Islet of Langerhans (tissue), 1 donor: ENCODE results near the gene LRMDA.
"Not testable (repeated sequence)": the region's sequence is repeated elsewhere in the genome, so short reads cannot be mapped to it uniquely, and the experiment has no call there.

ENCODE experiments used
- FAIRE-seq: peaks from one replicate; lab custom pipeline; 2011; peaks lifted over from hg19 to GRCh38; lab: Jason Lieb, UNC

LRMDA gene

GRCh38 chr10:75613685-75614504, 182.5 kb downstream of the LRMDA start:
- no peak for FAIRE-seq

GRCh38 chr10:75616076-75616475, 184.7 kb downstream of the LRMDA start:
- no peak for FAIRE-seq

GRCh38 chr10:75616874-75617478, 185.6 kb downstream of the LRMDA start:
- no peak for FAIRE-seq

- FAIRE-seq = no peak
Measured at GRCh38 chr10:75617485-75618155, 186.2 kb downstream of the LRMDA start.

- FAIRE-seq = no peak
Measured at GRCh38 chr10:75619635-75620034, 188.2 kb downstream of the LRMDA start.

GRCh38 chr10:75620356-75620755, 188.9 kb downstream of the LRMDA start:
- no peak for FAIRE-seq

GRCh38 chr10:75621003-75621402, 189.6 kb downstream of the LRMDA start:
- not testable (repeated sequence) for FAIRE-seq

- no peak for FAIRE-seq
Measured at GRCh38 chr10:75622503-75622902, 191.1 kb downstream of the LRMDA start.

GRCh38 chr10:75623310-75624093, 192.1 kb downstream of the LRMDA start:
- FAIRE-seq = no peak

- FAIRE-seq = no peak
Measured at GRCh38 chr10:75624638-75625037, 193.2 kb downstream of the LRMDA start.

- no peak for FAIRE-seq
Measured at GRCh38 chr10:75630746-75631145, 199.3 kb downstream of the LRMDA start.

GRCh38 chr10:75632805-75633462, 201.5 kb downstream of the LRMDA start:
- FAIRE-seq = no peak

- FAIRE-seq = no peak
Measured at GRCh38 chr10:75633568-75633967, 202.1 kb downstream of the LRMDA start.

GRCh38 chr10:75634947-75635346, 203.5 kb downstream of the LRMDA start:
- FAIRE-seq = no peak

- FAIRE-seq = no peak
Measured at GRCh38 chr10:75638752-75639151, 207.3 kb downstream of the LRMDA start.

GRCh38 chr10:75639736-75640135, 208.3 kb downstream of the LRMDA start:
- FAIRE-seq = no peak

- no peak for FAIRE-seq
Measured at GRCh38 chr10:75640381-75640780, 209.0 kb downstream of the LRMDA start.

- FAIRE-seq = peak; percentile 53
Measured at GRCh38 chr10:75640803-75641202, 209.4 kb downstream of the LRMDA start.

GRCh38 chr10:75643405-75643804, 212.0 kb downstream of the LRMDA start:
- no peak for FAIRE-seq

GRCh38 chr10:75643944-75644692, 212.7 kb downstream of the LRMDA start:
- no peak for FAIRE-seq

- FAIRE-seq = no peak
Measured at GRCh38 chr10:75645704-75646103, 214.3 kb downstream of the LRMDA start.
